GM19035 (cell line): ENCODE data around the gene SGCD.

Source experiments
- ATAC-seq: cut with Tn5 transposase; IDR thresholded peaks from one replicate; pipeline ENCODE4 v1.9.1; 2021; ENCODE audit not compliant: unreplicated experiment

Gene SGCD

GRCh38 chr5:156400231-156400986 lies 73.4 kb downstream of the SGCD start:
- ATAC-seq, result no peak

- ATAC-seq, result peak; percentile 14
These were observed 74.8 kb downstream of the SGCD start for GRCh38 chr5:156401804-156402203.

- ATAC-seq, result peak; percentile 98
These were observed 75.5 kb downstream of the SGCD start for GRCh38 chr5:156402387-156402921.

GRCh38 chr5:156405988-156406387 lies 79.0 kb downstream of the SGCD start:
- ATAC-seq, result no peak

GRCh38 chr5:156407251-156407650 lies 80.3 kb downstream of the SGCD start:
- no peak for ATAC-seq

- ATAC-seq, result no peak
These were observed 82.9 kb downstream of the SGCD start for GRCh38 chr5:156409834-156410233.

GRCh38 chr5:156411185-156411613 lies 84.2 kb downstream of the SGCD start:
- ATAC-seq, result no peak

- ATAC-seq, result no peak
These were observed 85.0 kb downstream of the SGCD start for GRCh38 chr5:156411957-156412356.

- no peak for ATAC-seq
These were observed 87.4 kb downstream of the SGCD start for GRCh38 chr5:156414391-156414790.

- ATAC-seq, result no peak
These were observed 92.7 kb downstream of the SGCD start for GRCh38 chr5:156419661-156420060.

GRCh38 chr5:156420665-156421064 lies 93.7 kb downstream of the SGCD start:
- no peak for ATAC-seq

- ATAC-seq, result no peak
These were observed 94.8 kb downstream of the SGCD start for GRCh38 chr5:156421798-156422197.

GRCh38 chr5:156423597-156423996 lies 96.6 kb downstream of the SGCD start:
- no peak for ATAC-seq

GRCh38 chr5:156427315-156427714 lies 100.4 kb downstream of the SGCD start:
- no peak for ATAC-seq

- ATAC-seq, result no peak
These were observed 105.2 kb downstream of the SGCD start for GRCh38 chr5:156431956-156432829.

- no peak for ATAC-seq
These were observed 105.8 kb downstream of the SGCD start for GRCh38 chr5:156432830-156433105.

- no peak for ATAC-seq
These were observed 107.5 kb downstream of the SGCD start for GRCh38 chr5:156434471-156434870.

GRCh38 chr5:156435101-156435500 lies 108.1 kb downstream of the SGCD start:
- no peak for ATAC-seq

GRCh38 chr5:156438076-156438475 lies 111.1 kb downstream of the SGCD start:
- ATAC-seq, result no peak

- ATAC-seq, result no peak
These were observed 117.9 kb downstream of the SGCD start for GRCh38 chr5:156444753-156445291.

GRCh38 chr5:156446526-156446925 lies 119.6 kb downstream of the SGCD start:
- no peak for ATAC-seq

GRCh38 chr5:156450778-156451177 lies 123.8 kb downstream of the SGCD start:
- no peak for ATAC-seq
